ENCODE measurements around the gene PTPRG. TPM values are rescaled to one million over a fixed set of nuclear protein-coding genes. Genes with fewer than 3 reads are reported as not detected.

The PTPRG gene
- total RNA-seq, 2 donors from 2014 or later, result not detected

- Mint-ChIP-seq H3K9me3 (no peaks in the 10 kb centered on the region), H3K27ac (no peak overlapping the region), H3K27me3 (peaks cover 3% of the 10 kb centered on the region)
Observed at GRCh38 chr3:61657689-61658088, 96.3 kb downstream of the PTPRG start.

GRCh38 chr3:61662861-61663260 is 101.5 kb downstream of the PTPRG start:
- Mint-ChIP-seq H3K9me3 (no peaks in the 10 kb centered on the region), H3K4me3 (no peak overlapping the region), H3K27me3 (no peaks in the 10 kb centered on the region), H3K27ac (no peak overlapping the region), H3K4me1 (no peaks in the 10 kb centered on the region), H3K36me3 (ENCODE audit: low read depth) (no peaks in the 10 kb centered on the region)
- ATAC-seq (replicated peaks), result no peak

More at GRCh38 chr3:61657689-61658088, 96.3 kb downstream of the PTPRG start:
- no peak for ATAC-seq (replicated peaks)
- no peak overlapping the region for H3K4me3 Mint-ChIP-seq
- no peaks in the 10 kb centered on the region for H3K4me1 Mint-ChIP-seq
- H3K36me3 Mint-ChIP-seq (ENCODE audit: low read depth), result no peaks in the 10 kb centered on the region

GRCh38 chr3:61663356-61664104 is 102.2 kb downstream of the PTPRG start:
- no peak for ATAC-seq (replicated peaks)
- Mint-ChIP-seq H3K4me3 (no peak overlapping the region), H3K9me3 (no peaks in the 10 kb centered on the region), H3K36me3 (ENCODE audit: low read depth) (no peaks in the 10 kb centered on the region), H3K27ac (no peak overlapping the region), H3K4me1 (no peaks in the 10 kb centered on the region), H3K27me3 (no peaks in the 10 kb centered on the region)

GRCh38 chr3:61664105-61664482 is 102.7 kb downstream of the PTPRG start:
- no peaks in the 10 kb centered on the region for H3K9me3 Mint-ChIP-seq
- H3K4me3 Mint-ChIP-seq, result no peak overlapping the region
- H3K27ac Mint-ChIP-seq, result no peak overlapping the region
- ATAC-seq (replicated peaks), result no peak
- no peaks in the 10 kb centered on the region for H3K4me1 Mint-ChIP-seq
- H3K36me3 Mint-ChIP-seq (ENCODE audit: low read depth), result no peaks in the 10 kb centered on the region
- no peaks in the 10 kb centered on the region for H3K27me3 Mint-ChIP-seq

GRCh38 chr3:61665121-61665520 is 103.8 kb downstream of the PTPRG start:
- no peaks in the 10 kb centered on the region for H3K9me3 Mint-ChIP-seq
- H3K4me3 Mint-ChIP-seq, result no peak overlapping the region
- no peaks in the 10 kb centered on the region for H3K36me3 Mint-ChIP-seq (ENCODE audit: low read depth)
- H3K27ac Mint-ChIP-seq, result no peak overlapping the region
- ATAC-seq (replicated peaks), result no peak
- no peaks in the 10 kb centered on the region for H3K27me3 Mint-ChIP-seq
- no peaks in the 10 kb centered on the region for H3K4me1 Mint-ChIP-seq

- no peaks in the 10 kb centered on the region for H3K27me3 Mint-ChIP-seq
- no peak overlapping the region for H3K27ac Mint-ChIP-seq
- H3K36me3 Mint-ChIP-seq (ENCODE audit: low read depth), result no peaks in the 10 kb centered on the region
- ATAC-seq (replicated peaks), result no peak
- no peaks in the 10 kb centered on the region for H3K4me1 Mint-ChIP-seq
- H3K4me3 Mint-ChIP-seq, result no peak overlapping the region
- H3K9me3 Mint-ChIP-seq, result no peaks in the 10 kb centered on the region
Observed at GRCh38 chr3:61665987-61666386, 104.6 kb downstream of the PTPRG start.

- Mint-ChIP-seq H3K9me3 (no peaks in the 10 kb centered on the region), H3K36me3 (ENCODE audit: low read depth) (no peaks in the 10 kb centered on the region), H3K27me3 (no peaks in the 10 kb centered on the region), H3K27ac (no peak overlapping the region), H3K4me3 (no peak overlapping the region), H3K4me1 (no peaks in the 10 kb centered on the region)
- no peak for ATAC-seq (replicated peaks)
Observed at GRCh38 chr3:61666615-61667330, 105.4 kb downstream of the PTPRG start.

- H3K27ac Mint-ChIP-seq, result no peak overlapping the region
- H3K4me1 Mint-ChIP-seq, result no peaks in the 10 kb centered on the region
- H3K4me3 Mint-ChIP-seq, result no peak overlapping the region
- no peak for ATAC-seq (replicated peaks)
- no peaks in the 10 kb centered on the region for H3K36me3 Mint-ChIP-seq (ENCODE audit: low read depth)
- H3K9me3 Mint-ChIP-seq, result no peaks in the 10 kb centered on the region
- H3K27me3 Mint-ChIP-seq, result no peaks in the 10 kb centered on the region
Observed at GRCh38 chr3:61667383-61667782, 106.0 kb downstream of the PTPRG start.

- Mint-ChIP-seq H3K9me3 (no peaks in the 10 kb centered on the region), H3K27ac (no peak overlapping the region), H3K4me1 (no peaks in the 10 kb centered on the region), H3K27me3 (no peaks in the 10 kb centered on the region), H3K36me3 (ENCODE audit: low read depth) (no peaks in the 10 kb centered on the region), H3K4me3 (no peak overlapping the region)
- ATAC-seq (replicated peaks), result no peak
Observed at GRCh38 chr3:61667814-61668213, 106.4 kb downstream of the PTPRG start.

- no peak for ATAC-seq (replicated peaks)
- Mint-ChIP-seq H3K4me3 (no peak overlapping the region), H3K36me3 (ENCODE audit: low read depth) (no peaks in the 10 kb centered on the region), H3K9me3 (no peaks in the 10 kb centered on the region), H3K27ac (no peak overlapping the region), H3K4me1 (no peaks in the 10 kb centered on the region), H3K27me3 (no peaks in the 10 kb centered on the region)
Observed at GRCh38 chr3:61668317-61668864, 107.0 kb downstream of the PTPRG start.

- ATAC-seq (replicated peaks), result no peak
- no peak overlapping the region for H3K4me3 Mint-ChIP-seq
- no peaks in the 10 kb centered on the region for H3K4me1 Mint-ChIP-seq
- H3K36me3 Mint-ChIP-seq (ENCODE audit: low read depth), result no peaks in the 10 kb centered on the region
- no peak overlapping the region for H3K27ac Mint-ChIP-seq
- no peaks in the 10 kb centered on the region for H3K27me3 Mint-ChIP-seq
- H3K9me3 Mint-ChIP-seq, result no peaks in the 10 kb centered on the region
Observed at GRCh38 chr3:61669203-61669602, 107.8 kb downstream of the PTPRG start.

- no peak for ATAC-seq (replicated peaks)
- Mint-ChIP-seq H3K4me1 (no peaks in the 10 kb centered on the region), H3K27me3 (no peaks in the 10 kb centered on the region), H3K27ac (no peak overlapping the region), H3K4me3 (no peak overlapping the region), H3K9me3 (no peaks in the 10 kb centered on the region), H3K36me3 (ENCODE audit: low read depth) (no peaks in the 10 kb centered on the region)
Observed at GRCh38 chr3:61669668-61670299, 108.4 kb downstream of the PTPRG start.

GRCh38 chr3:61673651-61674050 is 112.3 kb downstream of the PTPRG start:
- Mint-ChIP-seq H3K9me3 (peaks cover 4% of the 10 kb centered on the region), H3K27me3 (no peaks in the 10 kb centered on the region), H3K4me1 (no peaks in the 10 kb centered on the region), H3K27ac (no peak overlapping the region), H3K36me3 (ENCODE audit: low read depth) (no peaks in the 10 kb centered on the region), H3K4me3 (no peak overlapping the region)
- no peak for ATAC-seq (replicated peaks)

- ATAC-seq (replicated peaks), result no peak
- H3K27ac Mint-ChIP-seq, result no peak overlapping the region
- peaks cover 4% of the 10 kb centered on the region for H3K9me3 Mint-ChIP-seq
Observed at GRCh38 chr3:61674596-61674995, 113.2 kb downstream of the PTPRG start.

GRCh38 chr3:61679026-61679425 is 117.7 kb downstream of the PTPRG start:
- no peaks in the 10 kb centered on the region for H3K36me3 Mint-ChIP-seq (ENCODE audit: low read depth)
- no peak overlapping the region for H3K4me3 Mint-ChIP-seq
- H3K4me1 Mint-ChIP-seq, result no peaks in the 10 kb centered on the region
- no peak for ATAC-seq (replicated peaks)
- H3K27me3 Mint-ChIP-seq, result no peaks in the 10 kb centered on the region
- peaks cover 4% of the 10 kb centered on the region for H3K9me3 Mint-ChIP-seq
- H3K27ac Mint-ChIP-seq, result no peak overlapping the region

More at GRCh38 chr3:61674596-61674995, 113.2 kb downstream of the PTPRG start:
- Mint-ChIP-seq H3K27me3 (no peaks in the 10 kb centered on the region), H3K4me3 (no peak overlapping the region), H3K4me1 (no peaks in the 10 kb centered on the region), H3K36me3 (ENCODE audit: low read depth) (no peaks in the 10 kb centered on the region)
